SK-N-SH treated with all-trans-retinoic acid at 6 μM for 48 hours (cell line): Measurements from ENCODE around the gene BPIFB4.

Source experiments
- ATAC-seq: fragments of 200-7000 bp; cut with Tn5 transposase; 3 replicates; pipeline ENCODE4 v1.9.1; 2020; ENCODE audit warnings: mild to moderate bottlenecking, moderate library complexity
- ARNTL ChIP-seq: fragments of 450-650 bp; formaldehyde crosslinking; IDR thresholded peaks from 2 replicates; pipeline ENCODE4 v1.5.0; 2020; ENCODE audit warnings: low read depth, mild to moderate bottlenecking, moderate library complexity, borderline replicate concordance
- BACH2 ChIP-seq: fragments of 250-450 bp; sonication (Bioruptor Pico); IDR thresholded peaks from 2 replicates; pipeline ENCODE4 v1.9.0; 2021; ENCODE audit warnings: mild to moderate bottlenecking, borderline replicate concordance
- CSDC2 ChIP-seq: fragments of 250-450 bp; sonication (Bioruptor Pico); IDR thresholded peaks from 2 replicates; pipeline ENCODE4 v1.5.0; 2020; ENCODE audit warnings: mild to moderate bottlenecking, moderate library complexity
- ESRRG ChIP-seq: fragments of 250-450 bp; sonication (Bioruptor Pico); IDR thresholded peaks from 2 replicates; pipeline ENCODE4 v1.6.1; 2021; ENCODE audit warnings: mild to moderate bottlenecking
- GLIS3 ChIP-seq: fragments of 250-450 bp; sonication (Bioruptor Pico); IDR thresholded peaks from 2 replicates; pipeline ENCODE4 v1.5.0; 2020; ENCODE audit warnings: mild to moderate bottlenecking, moderate library complexity
- ISL1 ChIP-seq: fragments of 250-450 bp; sonication (Bioruptor Pico); IDR thresholded peaks from 2 replicates; pipeline ENCODE4 v2.1.2; 2022; ENCODE audit warnings: mild to moderate bottlenecking, moderate library complexity
- OSR1 ChIP-seq: fragments of 250-450 bp; sonication (Bioruptor Pico); IDR thresholded peaks from 2 replicates; pipeline ENCODE4 v1.8.0; 2022; ENCODE audit warnings: moderate library complexity, mild to moderate bottlenecking, inconsistent platforms
- PPARA ChIP-seq: fragments of 250-450 bp; sonication (Bioruptor Pico); IDR thresholded peaks from 2 replicates; pipeline ENCODE4 v1.5.0; 2020; ENCODE audit warnings: mild to moderate bottlenecking, borderline replicate concordance
- RARB ChIP-seq: fragments of 250-450 bp; sonication (Bioruptor Pico); IDR thresholded peaks from 2 replicates; pipeline ENCODE4 v1.8.0; 2021; ENCODE audit warnings: mild to moderate bottlenecking, moderate library complexity
- SNAI2 ChIP-seq: fragments of 250-450 bp; sonication (Bioruptor Pico); IDR thresholded peaks from 2 replicates; pipeline ENCODE4 v1.5.0; 2020; ENCODE audit warnings: mild to moderate bottlenecking, moderate library complexity
- TCF4 ChIP-seq: fragments of 250-450 bp; sonication (Bioruptor Pico); IDR thresholded peaks from 2 replicates; pipeline ENCODE4 v1.8.0; 2021; ENCODE audit warnings: mild to moderate bottlenecking, moderate library complexity, borderline replicate concordance
- TOX ChIP-seq: fragments of 250-450 bp; sonication (Bioruptor Pico); IDR thresholded peaks from 2 replicates; pipeline ENCODE4 v1.8.0; 2021; ENCODE audit warnings: mild to moderate bottlenecking, moderate library complexity, borderline replicate concordance
- ZC3H10 ChIP-seq: fragments of 250-450 bp; sonication (Bioruptor Pico); IDR thresholded peaks from 2 replicates; pipeline ENCODE4 v1.5.1; 2021; ENCODE audit warnings: mild to moderate bottlenecking, moderate library complexity
- ZFP3 ChIP-seq: fragments of 250-450 bp; sonication (Bioruptor Pico); IDR thresholded peaks from 2 replicates; pipeline ENCODE4 v1.5.0; 2020; ENCODE audit warnings: mild to moderate bottlenecking, moderate library complexity
- ZFP30 ChIP-seq: fragments of 450-650 bp; formaldehyde crosslinking; IDR thresholded peaks from 2 replicates; pipeline ENCODE4 v1.5.0; 2022; ENCODE audit warnings: mild to moderate bottlenecking, moderate library complexity
- ZNF565 ChIP-seq: fragments of 450-650 bp; formaldehyde crosslinking; conservative IDR thresholded peaks from 2 replicates; pipeline ENCODE4 v1.5.0; 2020; ENCODE audit warnings: low read depth, mild to moderate bottlenecking, moderate library complexity
- ZNF8 ChIP-seq: fragments of 450-650 bp; formaldehyde crosslinking; IDR thresholded peaks from 2 replicates; pipeline ENCODE4 v1.5.0; 2020; ENCODE audit warnings: mild to moderate bottlenecking, moderate library complexity
- TF ChIP-seq, protein P1 (sequence below): fragments of 250-450 bp; sonication (Bioruptor Pico); IDR thresholded peaks from 2 replicates; pipeline ENCODE4 v1.5.1; 2020; ENCODE audit warnings: low read depth, mild to moderate bottlenecking, moderate library complexity
- TF ChIP-seq, protein P2 (sequence below): fragments of 250-450 bp; sonication (Bioruptor Pico); IDR thresholded peaks from 2 replicates; pipeline ENCODE4 v1.5.1; 2021; ENCODE audit warnings: mild to moderate bottlenecking, moderate library complexity
- TF ChIP-seq, protein P3 (sequence below): fragments of 250-450 bp; sonication (Bioruptor Pico); IDR thresholded peaks from 2 replicates; pipeline ENCODE4 v1.8.0; 2021; ENCODE audit warnings: low read depth, mild to moderate bottlenecking, moderate library complexity, borderline replicate concordance
- TF ChIP-seq, protein P4 (sequence below): fragments of 250-450 bp; sonication (Bioruptor Pico); IDR thresholded peaks from 2 replicates; pipeline ENCODE4 v1.5.0; 2020; ENCODE audit warnings: mild to moderate bottlenecking, moderate library complexity

The BPIFB4 gene

DNA sequence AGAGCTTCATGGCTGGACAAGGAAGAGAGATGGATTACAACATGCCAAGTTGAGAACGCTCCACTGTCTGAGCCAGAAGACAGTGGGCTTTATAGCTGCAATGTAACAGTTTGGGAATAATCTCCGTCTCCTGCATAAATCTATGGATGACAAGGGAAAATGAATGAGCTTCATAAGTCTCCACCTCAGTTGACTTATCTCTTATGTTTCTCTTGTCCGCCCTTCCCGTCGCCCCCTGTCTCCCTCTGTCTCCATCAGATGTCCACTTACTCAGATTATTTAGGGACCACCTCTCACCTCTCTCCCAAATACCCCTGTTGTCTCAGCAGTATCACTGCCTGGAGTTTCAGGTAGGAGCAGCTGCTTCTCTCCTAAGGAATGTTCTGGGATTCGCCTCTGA lies 74.8 kb downstream of the BPIFB4 start:
- TF ChIP-seq ZNF8 (CRISPR knock-in tag) (no peak), TOX (CRISPR knock-in tag) (no peak), ZNF565 (CRISPR knock-in tag) (no peak), ESRRG (CRISPR knock-in tag) (no peak), TCF4 (CRISPR knock-in tag) (no peak), ZC3H10 (no peak), ZFP30 (no peak), ZFP3 (no peak), CSDC2 (no peak), RARB (no peak), ARNTL (CRISPR knock-in tag) (no peak)
- TF ChIP-seq, protein P1, sequence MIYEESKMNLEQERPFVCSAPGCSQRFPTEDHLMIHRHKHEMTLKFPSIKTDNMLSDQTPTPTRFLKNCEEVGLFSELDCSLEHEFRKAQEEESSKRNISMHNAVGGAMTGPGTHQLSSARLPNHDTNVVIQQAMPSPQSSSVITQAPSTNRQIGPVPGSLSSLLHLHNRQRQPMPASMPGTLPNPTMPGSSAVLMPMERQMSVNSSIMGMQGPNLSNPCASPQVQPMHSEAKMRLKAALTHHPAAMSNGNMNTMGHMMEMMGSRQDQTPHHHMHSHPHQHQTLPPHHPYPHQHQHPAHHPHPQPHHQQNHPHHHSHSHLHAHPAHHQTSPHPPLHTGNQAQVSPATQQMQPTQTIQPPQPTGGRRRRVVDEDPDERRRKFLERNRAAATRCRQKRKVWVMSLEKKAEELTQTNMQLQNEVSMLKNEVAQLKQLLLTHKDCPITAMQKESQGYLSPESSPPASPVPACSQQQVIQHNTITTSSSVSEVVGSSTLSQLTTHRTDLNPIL (CRISPR knock-in tag), result no peak
- TF ChIP-seq, protein P2, sequence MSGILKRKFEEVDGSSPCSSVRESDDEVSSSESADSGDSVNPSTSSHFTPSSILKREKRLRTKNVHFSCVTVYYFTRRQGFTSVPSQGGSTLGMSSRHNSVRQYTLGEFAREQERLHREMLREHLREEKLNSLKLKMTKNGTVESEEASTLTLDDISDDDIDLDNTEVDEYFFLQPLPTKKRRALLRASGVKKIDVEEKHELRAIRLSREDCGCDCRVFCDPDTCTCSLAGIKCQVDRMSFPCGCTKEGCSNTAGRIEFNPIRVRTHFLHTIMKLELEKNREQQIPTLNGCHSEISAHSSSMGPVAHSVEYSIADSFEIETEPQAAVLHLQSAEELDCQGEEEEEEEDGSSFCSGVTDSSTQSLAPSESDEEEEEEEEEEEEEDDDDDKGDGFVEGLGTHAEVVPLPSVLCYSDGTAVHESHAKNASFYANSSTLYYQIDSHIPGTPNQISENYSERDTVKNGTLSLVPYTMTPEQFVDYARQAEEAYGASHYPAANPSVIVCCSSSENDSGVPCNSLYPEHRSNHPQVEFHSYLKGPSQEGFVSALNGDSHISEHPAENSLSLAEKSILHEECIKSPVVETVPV (CRISPR knock-in tag), result no peak
- TF ChIP-seq, protein P3, sequence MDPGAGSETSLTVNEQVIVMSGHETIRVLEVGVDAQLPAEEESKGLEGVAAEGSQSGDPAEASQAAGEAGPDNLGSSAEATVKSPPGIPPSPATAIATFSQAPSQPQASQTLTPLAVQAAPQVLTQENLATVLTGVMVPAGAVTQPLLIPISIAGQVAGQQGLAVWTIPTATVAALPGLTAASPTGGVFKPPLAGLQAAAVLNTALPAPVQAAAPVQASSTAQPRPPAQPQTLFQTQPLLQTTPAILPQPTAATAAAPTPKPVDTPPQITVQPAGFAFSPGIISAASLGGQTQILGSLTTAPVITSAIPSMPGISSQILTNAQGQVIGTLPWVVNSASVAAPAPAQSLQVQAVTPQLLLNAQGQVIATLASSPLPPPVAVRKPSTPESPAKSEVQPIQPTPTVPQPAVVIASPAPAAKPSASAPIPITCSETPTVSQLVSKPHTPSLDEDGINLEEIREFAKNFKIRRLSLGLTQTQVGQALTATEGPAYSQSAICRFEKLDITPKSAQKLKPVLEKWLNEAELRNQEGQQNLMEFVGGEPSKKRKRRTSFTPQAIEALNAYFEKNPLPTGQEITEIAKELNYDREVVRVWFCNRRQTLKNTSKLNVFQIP (CRISPR knock-in tag), result no peak
- TF ChIP-seq, protein P4, sequence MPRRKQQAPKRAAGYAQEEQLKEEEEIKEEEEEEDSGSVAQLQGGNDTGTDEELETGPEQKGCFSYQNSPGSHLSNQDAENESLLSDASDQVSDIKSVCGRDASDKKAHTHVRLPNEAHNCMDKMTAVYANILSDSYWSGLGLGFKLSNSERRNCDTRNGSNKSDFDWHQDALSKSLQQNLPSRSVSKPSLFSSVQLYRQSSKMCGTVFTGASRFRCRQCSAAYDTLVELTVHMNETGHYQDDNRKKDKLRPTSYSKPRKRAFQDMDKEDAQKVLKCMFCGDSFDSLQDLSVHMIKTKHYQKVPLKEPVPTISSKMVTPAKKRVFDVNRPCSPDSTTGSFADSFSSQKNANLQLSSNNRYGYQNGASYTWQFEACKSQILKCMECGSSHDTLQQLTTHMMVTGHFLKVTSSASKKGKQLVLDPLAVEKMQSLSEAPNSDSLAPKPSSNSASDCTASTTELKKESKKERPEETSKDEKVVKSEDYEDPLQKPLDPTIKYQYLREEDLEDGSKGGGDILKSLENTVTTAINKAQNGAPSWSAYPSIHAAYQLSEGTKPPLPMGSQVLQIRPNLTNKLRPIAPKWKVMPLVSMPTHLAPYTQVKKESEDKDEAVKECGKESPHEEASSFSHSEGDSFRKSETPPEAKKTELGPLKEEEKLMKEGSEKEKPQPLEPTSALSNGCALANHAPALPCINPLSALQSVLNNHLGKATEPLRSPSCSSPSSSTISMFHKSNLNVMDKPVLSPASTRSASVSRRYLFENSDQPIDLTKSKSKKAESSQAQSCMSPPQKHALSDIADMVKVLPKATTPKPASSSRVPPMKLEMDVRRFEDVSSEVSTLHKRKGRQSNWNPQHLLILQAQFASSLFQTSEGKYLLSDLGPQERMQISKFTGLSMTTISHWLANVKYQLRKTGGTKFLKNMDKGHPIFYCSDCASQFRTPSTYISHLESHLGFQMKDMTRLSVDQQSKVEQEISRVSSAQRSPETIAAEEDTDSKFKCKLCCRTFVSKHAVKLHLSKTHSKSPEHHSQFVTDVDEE (CRISPR knock-in tag), result no peak
- ATAC-seq, result no peak

GRCh38 chr20:33158637-33159385 lies 79.4 kb downstream of the BPIFB4 start:
- no peak for ATAC-seq
- no peak for TF ChIP-seq BACH2 (CRISPR knock-in tag)
- TF ChIP-seq ZFP30, result no peak
- no peak for TF ChIP-seq ZC3H10
- TF ChIP-seq TOX (CRISPR knock-in tag), result no peak

- ATAC-seq, result no peak
- no peak for TF ChIP-seq ZFP30
- TF ChIP-seq SNAI2 (CRISPR knock-in tag), result no peak
- no peak for TF ChIP-seq BACH2 (CRISPR knock-in tag)
- TF ChIP-seq OSR1, result no peak
- TF ChIP-seq, protein P4 (CRISPR knock-in tag), result no peak
- no peak for TF ChIP-seq ARNTL (CRISPR knock-in tag)
- no peak for TF ChIP-seq TOX (CRISPR knock-in tag)
- no peak for TF ChIP-seq ISL1 (CRISPR knock-in tag)
- no peak for TF ChIP-seq ZFP3
- no peak for TF ChIP-seq GLIS3
- TF ChIP-seq, protein P3 (CRISPR knock-in tag), result no peak
- TF ChIP-seq, protein P1 (CRISPR knock-in tag), result no peak
- no peak for TF ChIP-seq ZNF8 (CRISPR knock-in tag)
- no peak for TF ChIP-seq RARB
- no peak for TF ChIP-seq PPARA (CRISPR knock-in tag)
- no peak for TF ChIP-seq ZC3H10
- TF ChIP-seq, protein P2 (CRISPR knock-in tag), result no peak
- no peak for TF ChIP-seq CSDC2
These were observed 80.3 kb downstream of the BPIFB4 start for GRCh38 chr20:33159713-33160112.
